Dedifferentiated amniotic fluid mesenchymal stem cell (primary cell): ENCODE data around the gene TOMM40.
"Not testable (repeated sequence)": the region's sequence is repeated elsewhere in the genome, so short reads cannot be mapped to it uniquely, and the experiment has no call there.

Experiments used
- DNase-seq: peaks from one replicate; pipeline ENCODE4 v3.0.0-alpha.2; 2016; ENCODE audit errors: extremely low spot score

The TOMM40 gene

GRCh38 chr19:44897835-44898234, 6.8 kb downstream of the TOMM40 start:
- no peak for DNase-seq

GRCh38 chr19:44900328-44901244, 9.5 kb downstream of the TOMM40 start:
- DNase-seq, result no peak

GRCh38 chr19:44903216-44903601, 12.2 kb downstream of the TOMM40 start:
- DNase-seq, result no peak

- DNase-seq, result peak; percentile 25
These were observed 12.8 kb downstream of the TOMM40 start for GRCh38 chr19:44903602-44904425.

GRCh38 chr19:44904426-44904994, 13.5 kb downstream of the TOMM40 start:
- no peak for DNase-seq

GRCh38 chr19:44905437-44906160, 14.5 kb downstream of the TOMM40 start, which contains the start of gene APOE:
Gene APOE, plus strand, starts transcription at chr19:44905796. Its CDS starts 829 bp downstream, at chr19:44906625.
- DNase-seq, result no peak

GRCh38 chr19:44907613-44908012, 16.6 kb downstream of the TOMM40 start:
- DNase-seq, result no peak

- no peak for DNase-seq
These were observed 17.2 kb downstream of the TOMM40 start for GRCh38 chr19:44908074-44908835.

GRCh38 chr19:44908836-44909261, 17.8 kb downstream of the TOMM40 start:
- no peak for DNase-seq

GRCh38 chr19:44909775-44910174, 18.7 kb downstream of the TOMM40 start:
- DNase-seq, result no peak

GRCh38 chr19:44911896-44912295, 20.8 kb downstream of the TOMM40 start:
- DNase-seq, result not testable (repeated sequence)

- DNase-seq, result no peak
These were observed 21.8 kb downstream of the TOMM40 start for GRCh38 chr19:44912854-44913253.

GRCh38 chr19:44913512-44914432, 22.7 kb downstream of the TOMM40 start:
- not testable (repeated sequence) for DNase-seq

GRCh38 chr19:44914433-44915206, 23.6 kb downstream of the TOMM40 start, which contains the start of gene APOC1:
Gene APOC1, plus strand, starts transcription at chr19:44914608. Its CDS starts 284 bp downstream, at chr19:44914892.
- peak; percentile 80 for DNase-seq

GRCh38 chr19:44924243-44924725, 33.2 kb downstream of the TOMM40 start:
- DNase-seq, result no peak

GRCh38 chr19:44925114-44925891, 34.2 kb downstream of the TOMM40 start:
- DNase-seq, result no peak

- not testable (repeated sequence) for DNase-seq
These were observed 35.4 kb downstream of the TOMM40 start for GRCh38 chr19:44926245-44927077.
